Fibroblast of skin of back (primary cell): Measurements from ENCODE around the gene HOXB2.
"Not testable (repeated sequence)": the region's sequence is repeated elsewhere in the genome, so short reads cannot be mapped to it uniquely, and the experiment has no call there.

Experiments
- DNase-seq: peaks from one replicate; pipeline ENCODE4 v3.0.0-alpha.2; 2013

The HOXB2 gene

DNA sequence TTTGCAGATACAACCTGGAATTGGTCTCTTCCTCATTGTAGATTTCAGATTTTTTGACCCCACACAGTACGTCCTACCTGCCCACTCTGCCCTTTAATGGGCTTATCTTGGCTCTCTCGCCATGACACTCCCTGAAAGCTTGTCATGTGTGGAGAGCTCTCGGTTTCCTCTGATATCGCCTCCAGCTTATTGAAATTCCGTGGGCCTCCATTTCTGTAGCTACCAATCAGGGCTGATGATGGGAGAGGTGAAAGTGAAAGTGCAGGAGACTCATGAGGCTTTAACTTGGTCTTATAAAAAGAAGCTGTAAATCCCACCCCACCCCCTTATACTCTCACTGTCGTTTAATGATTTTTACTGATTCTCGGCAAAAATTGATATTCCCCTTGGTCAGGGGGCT lies 31.8 kb downstream of the HOXB2 start:
- no peak for DNase-seq

DNA sequence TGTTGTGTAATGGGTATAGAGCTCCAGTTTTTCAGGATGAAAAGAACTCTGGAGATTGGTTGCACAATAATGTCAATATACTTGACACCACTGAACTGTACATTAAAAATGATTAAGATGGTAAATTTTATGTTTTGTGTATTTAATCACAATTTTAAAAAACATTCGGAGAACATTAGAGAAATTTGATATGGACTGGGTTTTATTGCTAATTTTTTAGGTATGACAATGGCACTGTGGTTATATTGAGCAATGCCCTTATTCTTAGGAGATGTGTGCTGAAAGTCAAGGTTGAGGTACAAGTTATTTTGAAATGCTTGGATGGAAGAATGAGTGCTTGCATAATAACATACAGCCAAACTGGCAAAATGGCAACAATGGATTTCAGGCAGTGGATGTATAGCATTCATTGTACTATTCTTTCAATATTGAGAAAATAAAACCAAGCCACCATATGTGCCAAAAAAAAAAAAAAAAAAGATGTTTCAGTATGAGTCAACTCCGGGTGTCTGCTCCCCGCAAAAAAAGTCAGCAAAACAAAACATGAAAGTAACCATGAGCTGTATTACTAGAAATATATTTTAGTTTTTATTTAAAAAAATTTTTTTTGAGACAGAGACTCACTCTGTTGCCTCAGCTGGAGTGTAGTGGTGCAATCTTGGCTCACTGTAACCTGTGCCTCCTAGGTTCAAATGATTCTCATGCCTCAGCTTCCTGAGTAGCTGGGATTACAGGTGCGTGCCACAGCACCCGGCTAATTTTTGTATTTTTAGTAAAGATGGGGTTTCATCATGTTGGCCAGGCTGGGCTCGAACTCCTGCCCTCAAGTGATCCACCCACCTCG lies 33.9 kb downstream of the HOXB2 start:
- DNase-seq: peak; percentile 55

DNA sequence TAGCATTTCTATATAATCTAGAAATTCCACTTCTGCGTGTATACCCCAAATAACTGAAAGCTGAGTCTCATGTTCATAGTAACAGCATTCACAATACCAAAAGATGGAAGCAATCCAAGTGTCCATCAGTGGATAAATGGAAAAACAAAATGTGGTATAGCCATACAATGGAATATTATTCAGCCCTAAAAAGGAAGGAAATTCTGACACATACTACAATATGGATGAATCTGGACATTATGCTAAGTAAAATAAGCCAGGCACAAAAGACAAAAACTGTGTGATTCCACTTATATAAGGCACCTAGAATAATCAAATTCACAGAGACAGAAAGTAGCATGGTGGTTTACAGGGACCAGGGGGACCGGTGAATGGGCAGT lies 34.5 kb downstream of the HOXB2 start:
- no peak for DNase-seq

DNA sequence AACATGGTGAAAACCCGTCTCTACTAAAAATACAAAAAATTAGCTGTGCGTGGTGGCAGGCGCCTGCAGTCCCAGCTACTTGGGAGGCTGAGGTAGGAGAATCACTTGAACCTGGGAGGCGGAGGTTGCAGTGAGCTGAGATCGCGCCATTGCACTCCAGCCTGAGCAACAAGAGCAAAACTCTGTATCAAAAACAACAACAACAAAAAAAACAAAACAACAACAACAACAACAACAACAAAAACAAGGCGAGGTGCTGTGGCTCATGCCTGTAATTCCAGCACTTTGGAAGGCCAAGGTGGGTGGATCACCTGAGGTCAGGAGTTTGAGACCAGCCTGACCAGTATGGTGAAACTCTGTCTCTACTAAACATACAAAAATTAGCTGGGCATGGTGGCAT lies 35.2 kb downstream of the HOXB2 start:
- DNase-seq: not testable (repeated sequence)

DNA sequence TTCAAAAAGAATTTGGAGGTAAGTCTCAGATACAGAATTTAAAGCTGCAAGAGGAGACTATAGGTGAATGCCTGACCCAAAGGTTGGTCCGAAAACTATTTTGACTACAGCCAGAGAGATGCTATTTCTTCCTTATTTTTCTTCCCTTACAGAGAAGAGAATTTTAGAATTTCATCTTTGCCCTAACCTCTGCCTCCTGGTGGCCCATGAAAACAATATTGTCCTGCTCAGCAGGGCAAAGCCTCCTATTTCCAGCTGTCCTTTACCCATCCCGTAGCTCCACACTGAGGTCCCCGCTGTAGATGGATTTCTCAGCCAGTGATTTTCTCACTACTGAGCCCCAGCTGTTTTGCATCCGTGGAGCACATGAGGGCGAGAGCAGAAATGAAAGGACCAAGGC lies 38.7 kb downstream of the HOXB2 start:
- DNase-seq: no peak

DNA sequence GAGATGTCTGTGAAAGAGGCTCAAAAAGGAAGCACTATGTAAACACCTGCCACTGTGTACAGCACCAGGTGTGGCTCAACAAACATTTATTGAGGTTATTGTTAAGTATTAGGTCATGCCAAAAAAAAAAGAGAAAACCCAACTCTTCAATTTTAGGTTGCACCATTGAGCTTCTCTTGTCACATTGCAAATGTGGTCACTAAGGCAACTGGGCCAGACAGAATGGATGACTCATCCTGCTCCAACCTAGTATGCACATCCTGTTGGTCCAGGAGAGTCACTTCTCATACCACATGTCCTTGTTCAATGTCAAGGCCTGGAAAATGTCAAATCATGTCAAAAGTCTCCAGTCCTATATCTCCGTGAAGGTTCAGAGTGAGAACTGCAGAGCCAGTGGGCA lies 39.1 kb downstream of the HOXB2 start:
- peak; percentile 90 for DNase-seq

DNA sequence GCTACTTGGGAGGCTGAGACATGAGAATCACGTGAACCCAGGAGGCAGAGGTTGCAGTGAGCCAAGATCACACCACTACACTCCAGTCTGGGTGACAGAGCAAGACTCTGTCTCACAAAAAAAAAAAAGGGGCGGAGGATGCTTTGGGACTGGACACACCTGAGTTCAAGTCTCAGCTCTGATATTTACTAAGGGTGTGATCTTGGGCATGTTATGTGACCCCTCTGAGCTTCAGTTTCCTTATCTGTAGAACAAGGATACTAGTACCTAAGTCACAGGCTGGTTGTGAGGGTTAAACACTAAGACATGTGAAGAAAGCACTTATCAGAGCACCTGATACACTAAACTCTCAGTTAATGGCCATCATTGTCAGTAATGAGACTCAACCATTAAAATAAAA lies 40.0 kb downstream of the HOXB2 start:
- DNase-seq: no peak

DNA sequence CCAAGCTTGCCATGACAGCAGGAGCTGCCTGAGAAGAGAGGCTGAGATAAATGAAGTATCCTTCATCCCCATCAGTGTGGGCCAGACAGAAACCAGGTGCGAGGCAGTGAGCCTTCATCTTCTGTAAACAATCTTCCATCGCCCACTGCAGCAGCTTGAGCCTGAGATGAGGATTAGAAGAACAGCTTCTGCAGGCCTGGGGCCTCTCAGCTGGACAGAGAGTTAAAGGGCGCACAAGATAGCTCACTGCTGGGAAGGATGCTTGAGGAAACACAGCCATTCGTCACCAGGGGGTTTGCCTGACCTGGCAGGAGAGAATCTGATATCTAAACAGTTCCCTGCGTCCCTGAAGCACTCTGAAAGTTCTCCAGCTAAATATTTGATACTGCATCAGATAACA lies 41.2 kb downstream of the HOXB2 start:
- no peak for DNase-seq

DNA sequence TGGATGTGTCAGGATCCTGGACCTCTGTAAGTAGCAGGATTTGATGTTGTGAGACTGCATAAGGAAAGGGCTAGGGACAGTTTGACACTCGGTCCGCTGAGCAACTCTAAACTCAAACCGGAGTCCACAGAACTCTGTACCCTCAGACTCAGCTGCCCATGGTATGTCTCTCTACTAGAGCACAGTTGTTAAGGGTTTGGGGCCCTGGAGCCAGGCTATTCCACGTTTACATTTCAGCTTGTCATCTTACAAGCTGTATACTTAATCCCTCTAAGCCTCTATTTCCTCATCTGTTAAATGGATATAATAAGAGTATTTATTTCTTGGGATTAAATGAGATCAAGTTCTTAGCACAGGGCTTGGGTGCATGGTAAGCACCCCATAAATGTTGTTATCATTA lies 42.0 kb downstream of the HOXB2 start:
- DNase-seq: no peak

DNA sequence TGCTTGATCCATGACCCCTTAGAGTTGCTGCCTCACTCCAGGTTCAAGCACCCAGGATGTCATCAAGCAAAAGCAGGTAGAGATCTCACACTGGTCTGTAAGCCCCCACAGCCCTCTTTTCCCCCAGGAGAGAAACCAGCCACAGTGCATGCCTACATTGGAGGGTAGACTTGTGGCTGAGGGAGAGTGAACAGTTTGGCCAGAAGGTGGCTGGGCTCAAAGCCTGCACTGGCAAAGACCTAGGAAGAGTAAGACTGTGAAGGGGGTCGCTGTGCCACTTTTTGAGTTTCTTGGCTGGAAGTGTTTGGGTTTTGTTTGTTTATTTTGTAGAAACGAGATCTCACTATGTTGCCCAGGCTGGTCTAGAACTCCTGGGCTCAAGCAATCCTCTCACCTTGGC lies 42.6 kb downstream of the HOXB2 start:
- no peak for DNase-seq

DNA sequence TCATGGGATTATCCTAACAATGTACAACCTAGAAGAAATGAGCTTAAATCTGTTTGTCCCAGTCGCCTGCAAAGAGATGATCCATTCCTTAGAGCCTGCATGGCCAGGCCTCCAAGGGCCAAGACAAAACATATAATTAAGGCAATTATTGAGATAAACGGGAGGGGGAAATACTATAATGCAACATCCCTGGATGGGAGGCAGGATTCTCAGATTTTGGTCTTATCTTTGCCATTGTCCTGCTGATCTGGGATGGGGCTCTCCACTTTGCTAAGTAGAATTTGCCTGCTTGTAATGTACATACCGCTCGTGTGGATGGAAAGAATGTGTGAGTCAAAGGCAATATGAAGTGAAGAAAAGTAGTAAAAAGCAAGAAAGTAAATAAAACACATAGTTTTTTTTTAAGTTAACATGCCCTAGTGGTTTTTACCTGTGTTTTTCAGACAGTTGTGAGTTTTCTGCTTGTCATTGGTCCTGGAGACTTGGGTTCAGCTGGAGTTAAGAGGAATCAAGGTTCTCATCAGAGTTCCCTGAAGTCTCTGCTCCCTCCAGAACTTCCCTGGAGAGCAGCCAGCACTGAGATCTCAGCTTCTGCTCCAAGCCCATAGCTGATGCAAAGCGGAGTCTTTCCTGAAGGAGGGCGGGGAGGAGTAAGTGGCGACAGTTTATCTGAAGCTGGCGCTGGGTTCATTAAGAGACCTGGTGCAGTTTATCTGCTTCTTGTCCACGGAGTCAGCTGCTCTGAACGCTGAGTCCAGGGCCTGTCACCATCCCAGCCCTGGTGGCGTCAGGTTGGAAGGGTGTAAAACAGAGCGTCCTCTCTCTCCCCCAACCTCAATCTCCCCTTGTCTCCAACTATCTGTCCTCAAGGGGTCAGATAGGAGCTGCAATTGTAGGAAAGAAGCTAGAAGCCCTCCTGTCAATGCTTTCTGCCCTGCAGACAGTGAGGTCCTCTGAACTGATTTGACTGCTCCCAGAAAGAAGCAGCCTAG lies 44.2 kb downstream of the HOXB2 start:
- DNase-seq: peak; percentile 58

DNA sequence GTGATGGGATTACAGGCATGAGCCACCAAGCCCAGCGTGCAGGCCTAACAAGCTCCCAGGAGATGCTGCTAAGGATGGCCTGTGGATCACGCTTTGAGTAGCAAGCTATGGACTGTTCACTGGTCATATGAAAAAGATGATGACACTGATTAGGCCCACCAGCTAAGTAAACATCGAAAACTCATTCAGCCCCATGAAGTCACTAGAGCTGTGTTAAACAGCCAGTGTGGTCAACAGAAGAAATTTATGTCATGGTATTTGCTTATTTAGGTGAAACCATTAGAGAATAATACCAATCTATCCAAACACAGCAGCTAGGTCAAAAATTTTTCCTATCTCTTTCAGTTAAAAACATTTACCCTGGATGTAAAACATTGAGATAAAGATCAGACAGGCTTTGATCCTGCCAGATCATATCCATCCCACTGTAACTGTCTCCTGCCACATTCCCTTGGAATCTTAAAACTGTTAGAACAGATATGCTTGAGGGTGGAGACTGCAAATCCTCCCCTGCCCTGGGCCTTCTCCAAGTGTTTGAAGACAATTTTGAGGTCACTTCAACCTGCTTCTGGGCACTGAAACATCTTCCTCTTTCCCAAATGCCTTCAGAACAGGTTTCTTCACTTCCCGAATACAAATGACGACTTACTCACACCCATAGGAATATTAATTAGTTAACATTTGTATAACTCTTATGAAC lies 45.0 kb downstream of the HOXB2 start:
- DNase-seq: no peak

DNA sequence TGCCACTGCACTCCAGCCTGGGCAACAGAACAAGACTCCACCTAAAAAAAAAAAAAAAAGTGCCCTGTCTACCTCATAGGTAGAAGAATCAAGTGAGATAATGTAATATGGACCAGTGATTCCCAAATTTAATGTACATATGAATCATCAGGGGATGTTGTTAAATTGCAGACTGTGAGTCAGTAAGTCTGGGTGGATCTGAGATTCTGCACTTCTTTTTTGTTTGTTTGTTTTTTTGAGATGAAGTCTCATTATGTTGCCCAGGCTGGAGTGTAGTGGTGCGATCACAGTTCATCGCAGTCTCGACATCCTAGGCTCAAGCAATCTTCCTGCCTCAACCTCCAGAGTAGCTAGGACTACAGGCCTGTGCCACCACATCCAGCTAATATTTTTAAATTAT lies 45.7 kb downstream of the HOXB2 start:
- peak; percentile 30 for DNase-seq

DNA sequence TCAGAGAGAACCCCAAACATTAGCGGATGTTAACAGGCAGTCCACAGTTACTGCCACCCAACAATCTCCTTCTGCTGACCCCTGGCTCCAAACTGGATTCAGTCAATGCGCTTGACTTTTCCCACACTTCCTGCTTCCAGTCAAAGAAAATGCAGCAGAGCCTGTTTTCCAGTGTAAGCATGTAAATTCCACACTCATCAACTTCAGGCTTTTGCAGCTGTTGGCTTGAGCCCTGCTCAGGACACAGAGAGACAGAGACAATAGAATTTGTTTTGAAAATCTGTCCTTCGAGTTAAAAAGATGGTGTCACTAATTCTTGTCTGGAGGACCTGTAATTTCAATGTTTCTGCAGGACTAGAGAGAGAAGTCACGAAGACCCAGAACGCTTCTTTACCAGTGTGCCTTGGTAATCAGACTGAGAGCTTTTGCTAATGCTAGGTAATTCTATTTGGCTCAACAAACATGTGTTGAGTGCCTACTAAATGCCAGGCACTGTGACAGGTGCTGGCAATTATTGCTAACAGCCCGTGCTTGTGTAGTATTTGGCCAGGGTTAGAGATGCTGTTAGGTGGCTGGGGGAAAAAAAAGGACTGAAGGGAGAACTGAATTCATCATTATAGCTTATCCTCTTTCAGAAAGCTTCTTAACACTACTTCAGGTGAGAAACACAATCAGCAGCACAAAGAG lies 46.6 kb downstream of the HOXB2 start:
- DNase-seq: no peak

DNA sequence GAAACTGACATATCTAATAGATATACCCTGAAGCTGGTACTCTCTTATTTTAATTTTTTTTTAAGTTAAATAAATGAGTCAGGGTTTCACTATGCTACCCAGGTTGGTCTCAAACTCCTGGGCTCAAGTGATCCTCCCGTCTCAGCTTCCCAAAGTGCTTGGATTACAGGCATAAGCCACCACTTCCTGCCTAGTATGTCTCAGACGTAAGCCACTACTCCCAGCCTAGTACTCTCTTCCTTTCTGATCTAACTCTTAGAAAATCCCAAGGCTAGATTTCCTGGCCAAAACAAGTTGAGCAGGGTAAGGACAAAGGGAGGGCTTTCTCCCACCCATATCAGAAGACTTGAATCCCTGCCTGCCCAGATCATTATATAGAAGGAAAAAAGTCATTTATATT lies 47.8 kb downstream of the HOXB2 start:
- peak; percentile 79 for DNase-seq

DNA sequence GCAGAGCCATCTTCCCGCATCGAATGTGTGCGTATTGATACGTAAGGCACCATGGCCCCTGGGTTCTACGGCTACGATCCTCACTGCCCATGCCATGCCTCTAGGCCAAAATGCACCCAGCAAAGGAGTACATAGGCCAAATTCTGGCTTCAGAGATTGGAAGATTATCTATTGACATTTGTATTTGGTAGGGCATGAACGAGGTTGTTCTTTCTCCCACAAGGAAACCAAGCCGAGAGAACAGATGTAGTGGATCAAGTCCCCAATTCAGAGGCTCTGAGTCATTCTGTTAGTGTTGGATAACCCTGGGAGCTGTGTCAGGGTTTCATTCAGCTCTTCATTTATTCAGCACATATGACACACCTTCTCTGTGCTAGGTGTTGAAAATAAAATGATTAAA lies 50.6 kb downstream of the HOXB2 start:
- DNase-seq: peak; percentile 69
